ENCODE measurements around the gene PEX11B. TPM values are rescaled to one million over a fixed set of nuclear protein-coding genes. Genes with fewer than 3 reads are reported as not detected.

Gene PEX11B
- total RNA-seq, 1 experiment from 2014 or later = 13.7 TPM

DNA sequence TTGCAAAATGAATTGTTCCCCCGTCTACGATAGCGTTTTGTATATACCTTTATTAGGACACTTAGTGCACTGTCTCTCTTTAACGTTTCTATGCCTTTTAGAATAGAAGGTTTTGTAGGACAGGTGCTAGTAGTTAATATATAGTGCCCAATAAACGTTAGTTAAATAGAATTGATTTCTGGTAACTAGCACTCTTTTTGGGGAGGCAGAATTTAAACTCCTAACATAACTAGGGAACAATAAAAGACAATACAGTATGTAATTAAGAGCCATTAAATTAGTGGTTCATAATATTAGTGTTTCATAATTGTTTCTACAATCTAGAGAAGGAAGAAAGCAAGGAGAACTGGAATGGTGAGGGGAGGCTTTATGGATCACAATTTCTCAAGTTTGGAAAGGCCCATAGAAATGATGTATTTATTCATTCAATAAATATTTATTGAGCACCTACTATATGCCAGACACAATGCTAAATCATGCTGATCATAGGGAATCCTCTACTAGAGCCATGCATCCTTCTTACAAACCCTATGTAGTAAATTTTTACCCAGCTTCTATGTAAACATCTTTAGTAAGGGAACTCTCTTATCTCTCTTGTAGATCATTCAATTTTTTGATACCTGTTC is 46.7 kb upstream of the PEX11B start:
- Mint-ChIP-seq H3K4me3 (peak overlapping the region; percentile 78 to 92), H3K27me3 (ENCODE audit: low read depth) (peaks cover 40% of the 10 kb centered on the region), H3K4me1 (peaks cover 20 to 31% of the 10 kb centered on the region in 2 experiments), H3K36me3 (ENCODE audit: insufficient read depth in 1 of 3, low read depth in 3 of 3) (peaks cover 0 to 2% (median 0%) of the 10 kb centered on the region in 3 experiments; a peak in 2 of 7 replicates), H3K9me3 (peaks cover 3% of the 10 kb centered on the region in 2 experiments; a peak in 3 of 5 replicates), H3K27ac (no peak overlapping the region)
- H3K9me3 ChIP-seq (ENCODE audit: control insufficient read depth, low read depth, low read length) = no peaks in the 10 kb centered on the region
- no peak overlapping the region for H4K91ac ChIP-seq (ENCODE audit: insufficient read length, low read depth, low read length)
- WGBS (ENCODE audit: extremely low coverage, insufficient read length, low lambda C conversion rate) = no CpG with 5 or more reads among the region's 5 CpGs
- H4K8ac ChIP-seq (replicated peaks; ENCODE audit: insufficient read length, low read depth, low read length) = no peak overlapping the region
- H2BK5ac ChIP-seq (ENCODE audit: insufficient read length, low read length) = no peak overlapping the region
- H3K79me2 ChIP-seq (ENCODE audit: insufficient read depth, low read length) = no peaks in the 10 kb centered on the region
- no peaks in the 10 kb centered on the region for H3K79me1 ChIP-seq (ENCODE audit: insufficient read depth, low read depth, low read length, poor library complexity, severe bottlenecking)
- peaks cover 2% of the 10 kb centered on the region; the same call in 1 of the 2 replicates for H3K4me1 ChIP-seq (ENCODE audit: insufficient read depth, low read length)
- no peak overlapping the region for H4K5ac ChIP-seq (ENCODE audit: insufficient read length, low read depth, low read length)
- no peak overlapping the region for H3K18ac ChIP-seq (ENCODE audit: insufficient read length, low read depth, low read length)
- no peak for DNase-seq
- H3K4ac ChIP-seq (ENCODE audit: low read depth, low read length) = no peak overlapping the region
- no peak overlapping the region for H3K9ac ChIP-seq (ENCODE audit: extremely low read depth, insufficient read length, low read length)
- no peak overlapping the region for H2BK120ac ChIP-seq (ENCODE audit: low read depth, low read length, poor library complexity, severe bottlenecking)
- no peak overlapping the region for H2AK5ac ChIP-seq (ENCODE audit: insufficient read length, low read length)
- peaks cover 25% of the 10 kb centered on the region for H3K27me3 ChIP-seq (ENCODE audit: insufficient read depth, low read length)
- H3K56ac ChIP-seq (ENCODE audit: insufficient read length, low read depth, low read length) = no peak overlapping the region
- H3T11ph ChIP-seq (ENCODE audit: low read length) = no peak overlapping the region
- H3K27ac ChIP-seq (ENCODE audit: insufficient read length, low read depth, low read length) = no peak overlapping the region
- no peak overlapping the region for H3K23ac ChIP-seq (ENCODE audit: insufficient read length, low read depth, low read length)
- H3K23me2 ChIP-seq (ENCODE audit: insufficient read length, low read depth, low read length, poor library complexity, severe bottlenecking) = peaks cover 25% of the 10 kb centered on the region
- H2BK15ac ChIP-seq (ENCODE audit: low read depth, low read length) = no peak overlapping the region
- H2AFZ ChIP-seq (ENCODE audit: low read length) = no peak overlapping the region
- H2BK20ac ChIP-seq (ENCODE audit: low read depth, low read length, poor library complexity, severe bottlenecking) = no peak overlapping the region
- no peaks in the 10 kb centered on the region for H4K20me1 ChIP-seq (ENCODE audit: control insufficient read depth, insufficient read depth, insufficient read length)
- no peak overlapping the region for H2BK12ac ChIP-seq (ENCODE audit: insufficient read length, low read depth, low read length)
- H3K14ac ChIP-seq (ENCODE audit: insufficient read depth, low read length) = no peak overlapping the region
- peak overlapping the region; percentile 74 for H3K4me2 ChIP-seq (ENCODE audit: insufficient read depth, insufficient read length, low read length)
- TF ChIP-seq, protein P1, sequence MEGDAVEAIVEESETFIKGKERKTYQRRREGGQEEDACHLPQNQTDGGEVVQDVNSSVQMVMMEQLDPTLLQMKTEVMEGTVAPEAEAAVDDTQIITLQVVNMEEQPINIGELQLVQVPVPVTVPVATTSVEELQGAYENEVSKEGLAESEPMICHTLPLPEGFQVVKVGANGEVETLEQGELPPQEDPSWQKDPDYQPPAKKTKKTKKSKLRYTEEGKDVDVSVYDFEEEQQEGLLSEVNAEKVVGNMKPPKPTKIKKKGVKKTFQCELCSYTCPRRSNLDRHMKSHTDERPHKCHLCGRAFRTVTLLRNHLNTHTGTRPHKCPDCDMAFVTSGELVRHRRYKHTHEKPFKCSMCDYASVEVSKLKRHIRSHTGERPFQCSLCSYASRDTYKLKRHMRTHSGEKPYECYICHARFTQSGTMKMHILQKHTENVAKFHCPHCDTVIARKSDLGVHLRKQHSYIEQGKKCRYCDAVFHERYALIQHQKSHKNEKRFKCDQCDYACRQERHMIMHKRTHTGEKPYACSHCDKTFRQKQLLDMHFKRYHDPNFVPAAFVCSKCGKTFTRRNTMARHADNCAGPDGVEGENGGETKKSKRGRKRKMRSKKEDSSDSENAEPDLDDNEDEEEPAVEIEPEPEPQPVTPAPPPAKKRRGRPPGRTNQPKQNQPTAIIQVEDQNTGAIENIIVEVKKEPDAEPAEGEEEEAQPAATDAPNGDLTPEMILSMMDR (conservative IDR thresholded peaks at IDR 0.05) = no peak

All from H9 (cell line).